ENCODE measurements around the gene SOWAHB.

Gene SOWAHB

GRCh38 chr4:76856243-76857073 is 41.5 kb downstream of the SOWAHB start:
- peak in 2 of 56 donors; percentile 1 to 4 for DNase-seq

GRCh38 chr4:76854858-76855257 is 43.1 kb downstream of the SOWAHB start:
- DNase-seq, result no peak

GRCh38 chr4:76851375-76851774 is 46.6 kb downstream of the SOWAHB start:
- DNase-seq, result no peak

- DNase-seq, result no peak
Measured at GRCh38 chr4:76850010-76850441, 47.9 kb downstream of the SOWAHB start.
